Suprapubic skin (tissue), 3 donors: Measurements from ENCODE around the gene MRPS10.

Source experiments
- POLR2AphosphoS5 ChIP-seq, 3 donors: sonication (generic); formaldehyde crosslinking; IDR thresholded peaks; one replicate each; pipeline ENCODE4 v1.6.1; 2017; ENCODE audit warnings: antibody characterized with exemption in 3 of 3
- TF ChIP-seq, protein P1 (sequence below), 2 donors: fragments of 200-600 bp in 1 of 2; fragments of 450-650 bp in 1 of 2; sonication (generic) in 1 of 2; IDR thresholded peaks; one replicate each; pipeline ENCODE4 v1.5.1; 2016 to 2019; ENCODE audit warnings: antibody characterized with exemption in 2 of 2, mild to moderate bottlenecking in 1 of 2, moderate library complexity in 1 of 2

DNA sequence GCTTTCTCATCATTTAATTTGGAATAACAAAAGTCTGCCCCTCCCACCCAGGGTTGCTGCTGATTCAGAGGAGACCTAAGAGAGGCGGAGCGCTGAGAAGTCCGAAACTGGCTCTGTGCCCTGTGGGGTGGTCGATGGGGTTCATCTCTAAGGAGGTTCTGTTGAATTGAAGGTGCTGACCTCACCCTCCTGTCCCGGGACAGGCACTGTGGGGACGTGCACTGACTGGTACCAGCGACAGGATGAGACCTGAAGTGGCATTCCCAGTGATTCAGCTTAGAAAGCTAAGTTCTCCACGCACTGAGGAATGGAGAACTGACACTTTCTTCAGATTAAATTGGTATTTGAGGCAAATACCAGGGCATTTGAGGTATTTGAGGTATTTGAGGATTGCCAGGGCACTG is 24.2 kb downstream of the MRPS10 start:
- TF ChIP-seq, protein P1, sequence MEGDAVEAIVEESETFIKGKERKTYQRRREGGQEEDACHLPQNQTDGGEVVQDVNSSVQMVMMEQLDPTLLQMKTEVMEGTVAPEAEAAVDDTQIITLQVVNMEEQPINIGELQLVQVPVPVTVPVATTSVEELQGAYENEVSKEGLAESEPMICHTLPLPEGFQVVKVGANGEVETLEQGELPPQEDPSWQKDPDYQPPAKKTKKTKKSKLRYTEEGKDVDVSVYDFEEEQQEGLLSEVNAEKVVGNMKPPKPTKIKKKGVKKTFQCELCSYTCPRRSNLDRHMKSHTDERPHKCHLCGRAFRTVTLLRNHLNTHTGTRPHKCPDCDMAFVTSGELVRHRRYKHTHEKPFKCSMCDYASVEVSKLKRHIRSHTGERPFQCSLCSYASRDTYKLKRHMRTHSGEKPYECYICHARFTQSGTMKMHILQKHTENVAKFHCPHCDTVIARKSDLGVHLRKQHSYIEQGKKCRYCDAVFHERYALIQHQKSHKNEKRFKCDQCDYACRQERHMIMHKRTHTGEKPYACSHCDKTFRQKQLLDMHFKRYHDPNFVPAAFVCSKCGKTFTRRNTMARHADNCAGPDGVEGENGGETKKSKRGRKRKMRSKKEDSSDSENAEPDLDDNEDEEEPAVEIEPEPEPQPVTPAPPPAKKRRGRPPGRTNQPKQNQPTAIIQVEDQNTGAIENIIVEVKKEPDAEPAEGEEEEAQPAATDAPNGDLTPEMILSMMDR (IDR thresholded peaks at IDR 0.05) = no peak
- no peak for TF ChIP-seq POLR2AphosphoS5 (IDR thresholded peaks at IDR 0.05)
